LHCN-M2 (cell line): ENCODE results near the gene CTSA. TPM values are rescaled to one million over a fixed set of nuclear protein-coding genes. Genes with fewer than 3 reads are reported as not detected.
"Not testable (repeated sequence)": the region's sequence is repeated elsewhere in the genome, so short reads cannot be mapped to it uniquely, and the experiment has no call there.

Experiments
- DNase-seq: peaks from one replicate; pipeline ENCODE4 v3.0.0-alpha.2; 2012; ENCODE audit warnings: low read depth
- total RNA-seq: library from RNA; depleted of rRNA; stranded (reverse); fragments of >200 nt; gene quantifications from 2 replicates; pipeline ENCODE4 v1.2.3, GENCODE V29; 2014

Gene CTSA
- total RNA-seq, 1 experiment from 2014 or later: 180 TPM

- peak; percentile 75 for DNase-seq
These were observed 26.6 kb downstream of the CTSA start for GRCh38 chr20:45917790-45918141.

DNA sequence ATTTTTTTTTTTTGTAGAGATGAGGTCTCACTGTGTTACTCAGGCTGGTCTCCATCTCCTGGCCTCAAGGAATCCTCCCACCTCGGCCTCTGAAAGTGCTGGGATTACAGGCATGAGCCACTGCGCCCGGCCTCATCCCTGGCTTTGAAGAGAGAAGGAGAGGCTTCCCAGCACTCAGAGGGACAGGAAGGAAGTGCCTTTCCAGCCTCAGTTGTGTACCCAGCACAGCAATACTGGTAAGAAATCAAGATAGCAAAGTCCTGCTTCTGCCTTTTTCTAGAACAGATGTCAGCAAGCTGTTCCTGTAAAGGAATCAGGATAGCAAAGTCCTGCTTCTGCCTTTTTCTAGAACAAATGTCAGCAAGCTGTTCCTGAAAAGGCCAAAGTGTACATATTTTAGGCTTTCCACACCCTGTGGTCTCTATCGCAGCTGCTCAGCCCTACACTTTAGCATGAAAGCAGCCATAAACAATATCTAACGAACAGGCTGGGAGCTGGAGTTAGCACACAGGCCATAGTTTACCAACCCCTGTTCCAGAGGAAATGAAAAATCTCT, 27.1 kb downstream of the CTSA start:
- DNase-seq: peak; percentile 81

- DNase-seq: no peak
These were observed 27.8 kb downstream of the CTSA start for GRCh38 chr20:45918779-45919537.

GRCh38 chr20:45919542-45920399, 28.6 kb downstream of the CTSA start:
- peak; percentile 65 for DNase-seq

GRCh38 chr20:45920462-45921336, 29.6 kb downstream of the CTSA start:
- DNase-seq: peak; percentile 18

DNA sequence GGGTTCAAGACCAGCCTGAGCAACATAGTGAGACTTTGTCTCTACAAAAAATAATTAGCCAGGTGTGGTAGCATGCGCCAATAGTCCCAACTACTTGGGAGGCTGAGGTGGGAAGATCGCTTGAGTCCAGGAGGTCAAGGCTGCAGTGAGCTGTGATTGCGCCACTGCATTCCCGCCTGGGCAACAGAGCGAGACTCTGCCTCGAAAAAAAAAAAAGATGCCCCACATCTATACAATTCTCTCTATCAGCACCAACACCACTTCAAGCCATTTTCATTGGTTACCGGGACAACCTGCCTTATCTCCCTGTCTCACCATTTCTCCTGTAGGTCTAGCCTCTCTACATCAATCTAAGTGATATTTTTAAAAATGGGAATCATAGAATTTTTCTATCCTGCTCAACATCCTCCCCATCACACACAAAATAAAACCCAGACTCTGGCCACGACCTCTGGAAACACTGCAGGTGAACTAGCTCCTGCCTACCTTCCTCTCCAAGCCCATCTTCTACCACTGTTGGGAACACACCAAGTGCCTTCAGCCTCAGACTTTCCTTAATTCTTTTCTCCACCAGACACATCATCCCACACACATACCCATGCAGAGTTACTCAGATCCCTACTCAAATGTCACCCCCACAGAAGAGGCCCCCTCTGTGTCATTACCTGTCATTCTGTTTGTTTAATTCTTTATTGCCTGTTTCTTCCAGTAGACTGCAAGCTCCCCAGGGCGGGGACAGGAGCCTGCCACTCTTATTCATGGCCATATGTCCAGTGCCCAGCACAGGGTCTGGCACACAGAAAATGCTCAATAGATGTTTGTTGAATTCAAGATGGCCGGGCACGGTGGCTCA, 30.4 kb downstream of the CTSA start:
- DNase-seq: no peak

GRCh38 chr20:45924391-45925261, 33.5 kb downstream of the CTSA start:
- DNase-seq: peak; percentile 84

DNA sequence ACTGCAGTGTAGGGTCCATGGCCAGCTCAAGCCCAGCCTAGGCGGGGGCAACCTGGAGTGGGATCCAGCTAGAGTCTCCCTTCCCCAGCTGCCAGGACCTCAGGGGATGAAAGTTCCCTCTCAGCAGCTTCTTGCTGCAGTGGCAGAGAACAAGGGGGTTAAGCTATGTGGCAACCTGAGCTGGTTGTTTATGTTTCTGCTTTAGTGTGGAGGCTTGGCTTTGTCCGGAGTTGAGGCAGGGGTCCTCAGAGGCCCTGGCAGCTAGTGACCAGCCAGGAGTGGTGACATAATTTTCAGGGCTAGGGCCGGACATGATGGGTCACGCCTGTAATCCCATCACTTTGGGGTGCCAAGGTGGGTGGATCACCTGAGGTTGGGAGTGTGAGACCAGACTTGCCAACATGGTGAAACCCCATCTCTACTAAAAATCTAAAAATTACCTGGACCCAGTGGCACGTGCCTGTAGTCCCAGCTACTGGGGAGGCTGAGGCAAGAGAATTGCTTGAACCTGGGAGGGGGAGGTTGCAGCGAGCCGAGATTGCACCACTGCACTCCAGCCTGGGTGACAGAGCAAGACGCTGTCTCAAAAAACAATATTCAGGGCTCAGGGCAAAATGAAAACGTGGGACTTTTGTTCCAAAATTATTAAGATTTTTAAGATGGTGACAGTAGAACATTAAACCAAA, 34.8 kb downstream of the CTSA start:
- no peak for DNase-seq

- no peak for DNase-seq
These were observed 35.6 kb downstream of the CTSA start for GRCh38 chr20:45926731-45927070.

GRCh38 chr20:45927071-45927878, 36.1 kb downstream of the CTSA start:
- DNase-seq: no peak

- not testable (repeated sequence) for DNase-seq
These were observed 40.5 kb downstream of the CTSA start for GRCh38 chr20:45931680-45932079.

- DNase-seq: peak; percentile 84
These were observed 42.3 kb downstream of the CTSA start for GRCh38 chr20:45933266-45934045.

GRCh38 chr20:45934046-45934585, 43.0 kb downstream of the CTSA start:
- DNase-seq: peak; percentile 43

GRCh38 chr20:45934586-45935415, 43.7 kb downstream of the CTSA start, which contains the start of gene PCIF1:
PCIF1 (plus strand) TSS chr20:45934683; CDS start chr20:45939000, 4,317 bp downstream.
- peak; percentile 97 for DNase-seq

GRCh38 chr20:45935416-45936046, 44.4 kb downstream of the CTSA start:
- DNase-seq: peak; percentile 51

DNA sequence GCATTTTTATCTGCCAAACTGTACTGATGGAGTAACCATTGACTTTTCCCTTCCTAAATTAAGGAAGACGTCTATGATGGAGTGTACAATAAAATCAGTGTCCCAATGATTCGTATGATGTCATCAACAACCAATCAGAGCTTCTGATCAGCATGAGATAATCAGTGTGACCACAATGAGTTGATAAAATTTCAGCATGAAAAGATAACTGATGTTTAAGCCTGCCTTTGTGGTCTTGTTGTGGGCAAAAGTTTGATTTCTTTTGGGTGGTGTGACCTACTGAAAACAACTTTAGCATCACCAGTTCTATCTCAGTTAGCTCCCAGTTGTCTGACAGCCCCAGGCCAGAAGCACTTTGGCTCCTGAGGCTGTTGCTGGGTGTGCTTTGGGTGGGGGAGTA, 46.6 kb downstream of the CTSA start:
- DNase-seq: no peak
